ENCODE results near the gene ZYG11B. TPM values are rescaled to one million over a fixed set of nuclear protein-coding genes. Genes with fewer than 3 reads are reported as not detected.
A peak's percentile ranks its signal among the peaks of the same experiment; 100 is the strongest.
"Not testable (repeated sequence)": the region's sequence is repeated elsewhere in the genome, so short reads cannot be mapped to it uniquely, and the experiment has no call there.

The ZYG11B gene
- polyA plus RNA-seq, 4 donors: 23.3 to 28.7 (median 24.5) TPM

- peak in 3 of 4 donors; percentile 29 to 55 (median 32) for DNase-seq (ENCODE audit: low read depth in 4 of 4, low spot score in 2 of 4)
Measured at GRCh38 chr1:52751589-52752483, 25.6 kb downstream of the ZYG11B start.

- DNase-seq (ENCODE audit: low read depth in 4 of 4, low spot score in 2 of 4): no peak
Measured at GRCh38 chr1:52752484-52752826, 26.2 kb downstream of the ZYG11B start.

GRCh38 chr1:52753169-52753568 is 26.9 kb downstream of the ZYG11B start:
- no peak for DNase-seq (ENCODE audit: low read depth in 4 of 4, low spot score in 2 of 4)

- no peak for DNase-seq (ENCODE audit: low read depth in 4 of 4, low spot score in 2 of 4)
Measured at GRCh38 chr1:52756020-52756419, 29.8 kb downstream of the ZYG11B start.

GRCh38 chr1:52759908-52760307 is 33.7 kb downstream of the ZYG11B start:
- no peak for DNase-seq (ENCODE audit: low read depth in 4 of 4, low spot score in 2 of 4)

- no peak for DNase-seq (ENCODE audit: low read depth in 4 of 4, low spot score in 2 of 4)
Measured at GRCh38 chr1:52767596-52768280, 41.5 kb downstream of the ZYG11B start.

GRCh38 chr1:52769346-52770033 is 43.2 kb downstream of the ZYG11B start:
- DNase-seq (ENCODE audit: low read depth in 4 of 4, low spot score in 2 of 4): no peak

GRCh38 chr1:52771384-52771783 is 45.1 kb downstream of the ZYG11B start:
- DNase-seq (ENCODE audit: low read depth in 4 of 4, low spot score in 2 of 4): no peak

GRCh38 chr1:52786148-52786547 is 59.9 kb downstream of the ZYG11B start:
- no peak for DNase-seq (ENCODE audit: low read depth in 4 of 4, low spot score in 2 of 4)

GRCh38 chr1:52790429-52790828 is 64.2 kb downstream of the ZYG11B start:
- DNase-seq (ENCODE audit: low read depth in 4 of 4, low spot score in 2 of 4): not testable (repeated sequence)

- DNase-seq (ENCODE audit: low read depth in 4 of 4, low spot score in 2 of 4): no peak
Measured at GRCh38 chr1:52792036-52792435, 65.8 kb downstream of the ZYG11B start.

- DNase-seq (ENCODE audit: low read depth in 4 of 4, low spot score in 2 of 4): not testable (repeated sequence)
Measured at GRCh38 chr1:52793717-52794116, 67.5 kb downstream of the ZYG11B start.

- DNase-seq (ENCODE audit: low read depth in 4 of 4, low spot score in 2 of 4): no peak
Measured at GRCh38 chr1:52795464-52795863, 69.2 kb downstream of the ZYG11B start.

GRCh38 chr1:52798331-52798730 is 72.1 kb downstream of the ZYG11B start:
- DNase-seq (ENCODE audit: low read depth in 4 of 4, low spot score in 2 of 4): no peak

- no peak for DNase-seq (ENCODE audit: low read depth in 4 of 4, low spot score in 2 of 4)
Measured at GRCh38 chr1:52801011-52801410, 74.8 kb downstream of the ZYG11B start.

- not testable (repeated sequence) for DNase-seq (ENCODE audit: low read depth in 4 of 4, low spot score in 2 of 4)
Measured at GRCh38 chr1:52804083-52804482, 77.8 kb downstream of the ZYG11B start.

- no peak for DNase-seq (ENCODE audit: low read depth in 4 of 4, low spot score in 2 of 4)
Measured at GRCh38 chr1:52814465-52814864, 88.2 kb downstream of the ZYG11B start.

GRCh38 chr1:52820830-52821229 is 94.6 kb downstream of the ZYG11B start:
- DNase-seq (ENCODE audit: low read depth in 4 of 4, low spot score in 2 of 4): not testable (repeated sequence)

- DNase-seq (ENCODE audit: low read depth in 4 of 4, low spot score in 2 of 4): no peak
Measured at GRCh38 chr1:52825868-52826267, 99.6 kb downstream of the ZYG11B start.

- DNase-seq (ENCODE audit: low read depth in 4 of 4, low spot score in 2 of 4): no peak
Measured at GRCh38 chr1:52834798-52835197, 108.5 kb downstream of the ZYG11B start.

GRCh38 chr1:52836035-52836434 is 109.8 kb downstream of the ZYG11B start:
- no peak for DNase-seq (ENCODE audit: low read depth in 4 of 4, low spot score in 2 of 4)

Data from left renal cortex interstitium (tissue), 4 donors.